HG02642 (cell line): ENCODE data around the gene IL12RB2.

ENCODE experiments used
- ATAC-seq: cut with Tn5 transposase; IDR thresholded peaks from one replicate; pipeline ENCODE4 v1.9.1; 2021; ENCODE audit warnings: mild to moderate bottlenecking; ENCODE audit not compliant: unreplicated experiment, poor library complexity

IL12RB2 gene

GRCh38 chr1:67345556-67345955 lies 37.9 kb downstream of the IL12RB2 start:
- ATAC-seq, result no peak

- no peak for ATAC-seq
Observed at GRCh38 chr1:67346982-67347381, 39.3 kb downstream of the IL12RB2 start.

- ATAC-seq, result no peak
Observed at GRCh38 chr1:67347688-67348472, 40.2 kb downstream of the IL12RB2 start.

GRCh38 chr1:67348586-67349252 lies 41.0 kb downstream of the IL12RB2 start:
- ATAC-seq, result no peak

GRCh38 chr1:67350783-67351182 lies 43.1 kb downstream of the IL12RB2 start:
- peak; percentile 71 for ATAC-seq

- ATAC-seq, result no peak
Observed at GRCh38 chr1:67352211-67352610, 44.5 kb downstream of the IL12RB2 start.

- no peak for ATAC-seq
Observed at GRCh38 chr1:67355745-67356424, 48.2 kb downstream of the IL12RB2 start.

- ATAC-seq, result no peak
Observed at GRCh38 chr1:67359592-67359991, 51.9 kb downstream of the IL12RB2 start.

- ATAC-seq, result no peak
Observed at GRCh38 chr1:67361641-67362040, 54.0 kb downstream of the IL12RB2 start.

- no peak for ATAC-seq
Observed at GRCh38 chr1:67367370-67368045, 59.8 kb downstream of the IL12RB2 start.

- ATAC-seq, result no peak
Observed at GRCh38 chr1:67368046-67368514, 60.4 kb downstream of the IL12RB2 start.

GRCh38 chr1:67371043-67371442 lies 63.4 kb downstream of the IL12RB2 start:
- ATAC-seq, result no peak

GRCh38 chr1:67371681-67372080 lies 64.0 kb downstream of the IL12RB2 start:
- no peak for ATAC-seq

- ATAC-seq, result no peak
Observed at GRCh38 chr1:67372136-67372535, 64.5 kb downstream of the IL12RB2 start.

- no peak for ATAC-seq
Observed at GRCh38 chr1:67372898-67373297, 65.2 kb downstream of the IL12RB2 start.

- no peak for ATAC-seq
Observed at GRCh38 chr1:67376381-67376780, 68.7 kb downstream of the IL12RB2 start.

GRCh38 chr1:67377253-67377652 lies 69.6 kb downstream of the IL12RB2 start:
- ATAC-seq, result no peak

GRCh38 chr1:67381154-67381553 lies 73.5 kb downstream of the IL12RB2 start:
- ATAC-seq, result no peak

GRCh38 chr1:67382292-67382691 lies 74.6 kb downstream of the IL12RB2 start:
- no peak for ATAC-seq

- ATAC-seq, result no peak
Observed at GRCh38 chr1:67383999-67384638, 76.4 kb downstream of the IL12RB2 start.
